ENCODE measurements around the gene OR6M1.

The OR6M1 gene, protein sequence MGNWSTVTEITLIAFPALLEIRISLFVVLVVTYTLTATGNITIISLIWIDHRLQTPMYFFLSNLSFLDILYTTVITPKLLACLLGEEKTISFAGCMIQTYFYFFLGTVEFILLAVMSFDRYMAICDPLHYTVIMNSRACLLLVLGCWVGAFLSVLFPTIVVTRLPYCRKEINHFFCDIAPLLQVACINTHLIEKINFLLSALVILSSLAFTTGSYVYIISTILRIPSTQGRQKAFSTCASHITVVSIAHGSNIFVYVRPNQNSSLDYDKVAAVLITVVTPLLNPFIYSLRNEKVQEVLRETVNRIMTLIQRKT

GRCh38 chr11:123806249-123806648 is at the start of gene OR6M1:
Gene OR6M1, minus strand, starts transcription at chr11:123806349. Its CDS starts 0 bp downstream, at chr11:123806349.
- no peak for DNase-seq (ENCODE audit: low read depth in 2 of 2)

GRCh38 chr11:123853038-123853437 is 46.9 kb upstream of the OR6M1 start:
- DNase-seq (ENCODE audit: low read depth in 2 of 2): no peak

- DNase-seq (ENCODE audit: low read depth in 2 of 2): no peak
Observed at GRCh38 chr11:123852321-123852720, 46.2 kb upstream of the OR6M1 start.

- no peak for DNase-seq (ENCODE audit: low read depth in 2 of 2)
Observed at GRCh38 chr11:123851110-123851509, 45.0 kb upstream of the OR6M1 start.

GRCh38 chr11:123841174-123841573 is 35.0 kb upstream of the OR6M1 start:
- DNase-seq (ENCODE audit: low read depth in 2 of 2): no peak

DNA sequence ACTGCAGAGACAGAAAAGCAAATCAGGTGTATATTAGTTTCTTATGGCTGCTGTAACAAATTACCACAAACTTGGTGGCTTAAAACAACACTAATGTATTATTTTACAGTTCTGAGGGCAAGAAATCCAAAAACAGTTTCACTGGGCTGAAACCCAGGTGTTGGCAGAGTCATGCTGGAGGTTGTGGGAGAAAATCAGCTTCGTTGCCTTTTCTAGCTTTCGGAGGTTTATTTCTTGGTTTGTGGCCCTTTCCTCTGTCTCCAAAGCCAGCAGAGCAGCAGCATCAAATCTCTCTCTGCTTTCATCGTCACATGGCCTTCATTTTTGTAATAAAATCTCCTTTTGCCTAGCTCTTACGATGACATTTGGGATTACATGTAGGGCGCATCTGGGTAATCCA is 33.0 kb upstream of the OR6M1 start:
- DNase-seq (ENCODE audit: low read depth in 2 of 2): no peak

DNA sequence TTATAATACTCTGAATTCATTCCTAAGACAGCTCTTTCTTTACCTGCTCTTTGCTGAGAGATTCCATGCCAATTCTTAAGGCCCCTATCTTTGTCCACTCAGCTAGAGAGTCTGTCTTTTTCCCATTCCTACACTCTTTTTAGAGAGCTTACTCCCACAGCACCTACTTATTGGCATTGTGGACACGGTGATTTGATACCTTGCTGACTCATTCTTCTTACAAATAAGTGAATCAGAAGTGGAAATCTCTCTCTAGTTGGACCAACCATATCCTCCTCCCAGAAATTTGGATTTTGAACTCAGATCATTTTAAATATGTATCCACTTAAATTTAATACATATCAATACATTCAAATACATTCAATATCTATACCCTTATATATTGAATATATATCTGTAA is 32.5 kb upstream of the OR6M1 start:
- DNase-seq (ENCODE audit: low read depth in 2 of 2): no peak

DNA sequence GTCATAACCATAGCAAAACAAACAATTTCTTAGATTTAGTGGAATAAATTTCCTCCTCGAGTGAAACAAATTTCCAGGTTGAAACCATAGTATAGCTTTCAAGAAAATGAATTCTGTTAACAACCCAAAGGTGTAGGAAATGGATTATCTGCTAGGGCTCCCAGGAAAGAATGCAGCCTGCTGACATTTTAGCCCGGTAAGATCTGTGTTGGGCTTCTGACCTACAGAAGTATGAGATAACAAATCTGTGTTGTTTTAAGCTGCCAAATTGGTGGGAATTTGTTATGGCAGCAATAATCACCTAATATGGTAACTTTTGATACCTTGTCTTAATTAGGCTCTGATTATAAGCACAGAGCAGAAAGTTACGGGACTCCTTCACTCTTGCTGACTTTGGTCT is 32.0 kb upstream of the OR6M1 start:
- no peak for DNase-seq (ENCODE audit: low read depth in 2 of 2)

- no peak for DNase-seq (ENCODE audit: low read depth in 2 of 2)
Observed at GRCh38 chr11:123833095-123833494, 26.9 kb upstream of the OR6M1 start.

GRCh38 chr11:123829745-123830144 is 23.6 kb upstream of the OR6M1 start:
- DNase-seq (ENCODE audit: low read depth in 2 of 2): no peak

- DNase-seq (ENCODE audit: low read depth in 2 of 2): no peak
Observed at GRCh38 chr11:123822599-123822998, 16.4 kb upstream of the OR6M1 start.

DNA sequence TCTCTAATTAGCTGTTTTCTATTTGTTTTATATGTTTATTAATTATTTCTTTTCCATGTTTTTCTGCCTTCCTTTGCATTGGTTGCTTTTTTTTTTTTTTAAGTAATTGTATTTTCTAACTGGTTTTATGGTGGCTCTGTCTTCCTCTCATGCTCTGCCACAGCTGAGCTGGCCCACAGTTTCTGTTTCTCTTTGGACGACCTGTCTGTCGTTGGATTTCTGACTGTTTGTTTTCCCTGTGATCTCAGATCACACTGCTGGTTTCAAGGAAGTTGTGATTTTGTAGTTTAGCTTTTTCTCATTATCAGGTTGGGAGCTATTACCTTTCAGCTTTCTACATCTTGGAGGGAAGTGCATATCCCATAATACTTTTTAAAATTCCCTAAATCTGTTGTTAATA is 15.9 kb upstream of the OR6M1 start:
- no peak for DNase-seq (ENCODE audit: low read depth in 2 of 2)

DNA sequence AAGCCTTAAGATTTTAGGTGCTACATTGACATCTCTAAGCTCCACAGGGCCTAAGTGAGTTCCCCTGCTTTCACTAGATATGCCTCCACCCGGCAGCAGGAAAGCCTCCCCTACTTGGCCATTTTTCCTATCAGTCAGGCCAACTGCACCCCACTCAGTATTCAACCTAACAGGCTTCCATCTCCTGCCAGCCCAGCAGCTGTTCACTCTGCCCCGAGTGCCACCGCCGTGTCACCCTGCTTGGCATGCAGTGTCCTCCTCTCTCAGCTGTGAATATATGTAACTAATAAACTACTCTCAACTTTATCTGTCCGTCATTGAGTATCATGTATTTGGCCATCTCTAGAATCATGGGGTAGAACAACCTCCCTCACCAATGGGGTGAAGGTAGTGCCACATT is 9.0 kb upstream of the OR6M1 start:
- no peak for DNase-seq (ENCODE audit: low read depth in 2 of 2)

- no peak for DNase-seq (ENCODE audit: low read depth in 2 of 2)
Observed at GRCh38 chr11:123801765-123802164, 4.4 kb downstream of the OR6M1 start.

- DNase-seq (ENCODE audit: low read depth in 2 of 2): no peak
Observed at GRCh38 chr11:123800036-123800435, 6.1 kb downstream of the OR6M1 start.

DNA sequence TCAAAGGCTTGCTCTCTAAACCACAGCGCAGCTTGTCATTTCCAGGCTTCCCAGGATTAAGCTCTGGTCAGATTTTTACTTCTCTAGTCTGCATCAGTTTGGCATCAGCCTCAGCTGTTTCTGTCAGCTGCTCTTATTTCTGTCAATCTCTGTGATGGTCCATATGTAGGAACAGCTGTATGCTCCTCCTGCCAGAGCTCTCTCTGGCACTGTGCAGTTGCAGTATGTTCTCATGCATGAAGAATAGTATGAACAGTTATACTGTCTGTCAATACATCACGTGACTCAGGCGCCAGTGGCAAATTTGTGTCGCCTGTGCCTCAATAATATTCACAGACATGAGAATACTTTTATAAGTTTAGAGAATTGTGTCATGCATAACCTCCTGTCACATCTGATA is 6.7 kb downstream of the OR6M1 start:
- no peak for DNase-seq (ENCODE audit: low read depth in 2 of 2)

DNA sequence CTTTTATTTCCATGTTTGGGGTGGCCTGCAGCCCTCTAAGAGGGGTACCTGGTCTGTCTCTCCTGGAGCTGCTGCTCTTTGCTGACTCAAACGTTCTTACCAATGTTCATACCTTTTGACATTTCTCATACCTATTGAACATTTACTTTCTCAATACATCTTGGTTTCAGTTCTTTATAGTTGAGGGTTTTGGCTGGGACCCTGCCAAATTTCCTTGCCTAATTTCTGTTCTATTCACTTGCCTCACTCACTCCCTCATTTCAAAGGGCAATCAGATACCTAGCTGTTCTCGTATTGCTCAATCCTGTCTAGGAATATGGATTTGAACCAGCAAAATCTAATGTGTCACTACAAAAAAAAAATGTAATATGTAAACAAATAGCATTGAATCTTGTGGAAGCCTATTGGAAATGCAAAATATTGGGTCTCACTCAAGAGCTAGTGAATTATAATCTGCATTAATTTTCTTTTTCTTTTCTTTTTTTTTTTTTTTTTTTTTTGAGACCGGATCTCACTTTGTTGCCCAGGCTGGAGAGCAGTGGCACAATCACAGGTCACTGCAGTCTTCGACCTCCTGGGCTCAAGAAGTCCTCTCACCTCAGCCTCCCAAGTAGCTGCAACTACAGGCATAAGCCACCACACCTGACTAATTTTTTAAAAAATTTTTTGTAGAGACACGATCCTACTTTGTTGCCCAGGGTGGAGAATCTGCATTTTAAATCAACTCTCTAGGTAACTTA is 7.5 kb downstream of the OR6M1 start:
- DNase-seq (ENCODE audit: low read depth in 2 of 2): no peak

DNA sequence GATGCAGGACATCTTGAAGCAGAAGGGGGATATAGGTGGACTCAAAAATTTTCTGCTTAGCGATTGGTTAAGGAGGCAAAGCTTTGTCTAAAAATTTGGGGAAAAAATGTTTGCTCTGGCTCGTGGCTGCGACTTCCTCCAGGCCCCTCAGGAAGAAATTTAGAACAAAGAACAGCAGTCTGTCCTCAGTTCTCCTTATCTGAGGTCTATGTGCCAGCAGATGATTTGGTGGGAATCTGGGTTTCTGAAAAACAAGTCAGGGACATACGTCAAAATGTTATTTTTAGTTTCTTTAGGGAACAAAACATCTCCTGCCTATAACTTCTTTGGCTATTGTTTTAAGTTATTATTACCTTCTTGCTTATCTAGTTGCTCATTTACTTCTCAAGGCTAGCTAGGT is 8.1 kb downstream of the OR6M1 start:
- DNase-seq (ENCODE audit: low read depth in 2 of 2): no peak

DNA sequence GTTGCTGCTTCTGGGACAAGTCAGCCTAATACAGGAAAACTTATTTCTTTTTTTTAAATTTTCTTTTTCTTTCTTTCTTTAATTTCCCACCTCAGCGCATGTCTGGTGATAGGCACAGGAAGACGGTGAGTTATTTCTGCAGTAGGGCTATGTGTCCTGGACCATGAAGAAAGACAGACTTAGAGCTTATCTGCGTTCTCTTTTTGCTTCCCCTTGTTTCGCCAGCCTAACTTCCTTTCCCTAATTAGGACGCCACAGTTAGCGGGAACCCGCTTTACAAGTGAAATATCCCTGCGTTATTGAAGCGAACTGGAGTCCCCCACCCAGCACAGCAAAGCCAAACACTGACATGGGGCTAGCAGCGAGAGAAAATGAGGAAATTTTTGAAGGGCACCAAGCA is 8.6 kb downstream of the OR6M1 start:
- no peak for DNase-seq (ENCODE audit: low read depth in 2 of 2)

- no peak for DNase-seq (ENCODE audit: low read depth in 2 of 2)
Observed at GRCh38 chr11:123797114-123797513, 9.0 kb downstream of the OR6M1 start.

DNA sequence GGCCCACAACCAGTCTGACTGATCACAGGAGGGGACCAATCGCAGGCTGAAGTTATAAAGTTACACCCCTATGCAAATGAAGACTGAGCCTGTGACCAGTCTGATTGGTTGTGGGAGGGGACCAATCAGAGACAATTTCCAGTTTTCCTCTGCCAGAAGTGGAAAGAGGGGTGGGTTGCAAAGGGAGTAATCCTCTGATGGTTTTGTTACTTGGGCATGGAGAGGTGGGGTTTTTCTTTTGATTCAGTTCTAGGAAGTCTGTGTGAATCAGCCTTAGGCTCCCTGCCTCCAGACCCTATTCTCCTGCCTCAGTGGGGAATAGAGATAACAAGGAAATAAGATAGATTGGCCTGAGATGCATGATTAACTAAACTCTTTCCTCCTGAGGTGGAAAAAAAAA is 9.9 kb downstream of the OR6M1 start:
- no peak for DNase-seq (ENCODE audit: low read depth in 2 of 2)

GRCh38 chr11:123783536-123783935 is 22.6 kb downstream of the OR6M1 start:
- DNase-seq (ENCODE audit: low read depth in 2 of 2): no peak

- no peak for DNase-seq (ENCODE audit: low read depth in 2 of 2)
Observed at GRCh38 chr11:123778511-123778910, 27.6 kb downstream of the OR6M1 start.

Measured in stimulated activated CD8-positive, alpha-beta memory T cell treated with anti-CD3 and anti-CD28 coated beads, Interleukin-2, amount 100 ng/mL, for 48 hours (primary cell).